Mammary epithelial cell (primary cell): Measurements from ENCODE around the gene SH3BGRL2.

Experiments used
- EZH2 ChIP-seq: IDR thresholded peaks from 2 replicates; pipeline ENCODE4 v1.6.1; 2012; ENCODE audit warnings: low read length, inconsistent platforms, borderline replicate concordance
- TF ChIP-seq, protein P1 (sequence below), 2 donors: IDR thresholded peaks in 1 of 2; conservative IDR thresholded peaks in 1 of 2; 2 replicates each; pipeline ENCODE4 v1.5.1; 2011 to 2012; ENCODE audit warnings: inconsistent platforms in 2 of 2, low read length in 2 of 2, mild to moderate bottlenecking in 2 of 2, control low read depth in 1 of 2, low read depth in 1 of 2; ENCODE audit not compliant: insufficient read depth in 1 of 2; ENCODE audit errors: extremely low read depth in 1 of 2

DNA sequence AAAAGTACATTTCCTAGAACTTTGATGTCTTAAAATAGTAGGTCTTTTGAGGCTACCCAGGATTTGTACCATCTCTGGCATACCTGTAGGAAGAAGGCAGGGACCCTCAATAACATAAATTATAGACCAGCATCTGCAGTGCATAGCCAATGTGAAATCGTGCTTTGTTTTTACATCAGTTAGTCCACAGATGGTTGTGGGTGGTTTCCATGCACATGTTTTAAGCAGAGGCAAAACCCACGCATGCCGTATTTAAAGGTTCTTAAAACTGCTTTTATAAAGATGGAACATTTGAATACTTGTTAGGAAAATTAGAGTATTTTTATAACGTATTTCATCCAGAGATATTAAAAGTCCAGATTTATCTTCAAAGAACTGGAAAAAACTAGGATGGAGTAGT is 66.3 kb downstream of the SH3BGRL2 start:
- TF ChIP-seq, protein P1, sequence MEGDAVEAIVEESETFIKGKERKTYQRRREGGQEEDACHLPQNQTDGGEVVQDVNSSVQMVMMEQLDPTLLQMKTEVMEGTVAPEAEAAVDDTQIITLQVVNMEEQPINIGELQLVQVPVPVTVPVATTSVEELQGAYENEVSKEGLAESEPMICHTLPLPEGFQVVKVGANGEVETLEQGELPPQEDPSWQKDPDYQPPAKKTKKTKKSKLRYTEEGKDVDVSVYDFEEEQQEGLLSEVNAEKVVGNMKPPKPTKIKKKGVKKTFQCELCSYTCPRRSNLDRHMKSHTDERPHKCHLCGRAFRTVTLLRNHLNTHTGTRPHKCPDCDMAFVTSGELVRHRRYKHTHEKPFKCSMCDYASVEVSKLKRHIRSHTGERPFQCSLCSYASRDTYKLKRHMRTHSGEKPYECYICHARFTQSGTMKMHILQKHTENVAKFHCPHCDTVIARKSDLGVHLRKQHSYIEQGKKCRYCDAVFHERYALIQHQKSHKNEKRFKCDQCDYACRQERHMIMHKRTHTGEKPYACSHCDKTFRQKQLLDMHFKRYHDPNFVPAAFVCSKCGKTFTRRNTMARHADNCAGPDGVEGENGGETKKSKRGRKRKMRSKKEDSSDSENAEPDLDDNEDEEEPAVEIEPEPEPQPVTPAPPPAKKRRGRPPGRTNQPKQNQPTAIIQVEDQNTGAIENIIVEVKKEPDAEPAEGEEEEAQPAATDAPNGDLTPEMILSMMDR (conservative IDR thresholded peaks at IDR 0.05 in 1 of 2, IDR thresholded peaks at IDR 0.05 in 1 of 2; ENCODE audit: extremely low read depth in 1 of 2, insufficient read depth in 1 of 2, low read depth in 1 of 2, low read length in 2 of 2), result no peak
- TF ChIP-seq EZH2, result no peak
